MM.1S (cell line): ENCODE data around the gene ETDA.
"Not testable (repeated sequence)": the region's sequence is repeated elsewhere in the genome, so short reads cannot be mapped to it uniquely, and the experiment has no call there.

ENCODE experiments used
- EZH2 ChIP-seq: fragments of 300-600 bp; sonication (generic); optimal IDR thresholded peaks from 2 replicates; pipeline ENCODE3; 2017; ENCODE audit warnings: low read depth, mild to moderate bottlenecking, antibody characterized with exemption, low read length, mixed read lengths
- EZH2phosphoT487 ChIP-seq: fragments of 300-600 bp; sonication (generic); IDR thresholded peaks from 2 replicates; pipeline ENCODE4 v1.6.1; 2018; ENCODE audit warnings: antibody characterized with exemption, low read length
- TF ChIP-seq, protein P1 (sequence below): fragments of 300-600 bp; sonication (generic); IDR thresholded peaks from 2 replicates; pipeline ENCODE4 v1.5.1; 2016; ENCODE audit warnings: antibody characterized with exemption, low read length, mixed read lengths

DNA sequence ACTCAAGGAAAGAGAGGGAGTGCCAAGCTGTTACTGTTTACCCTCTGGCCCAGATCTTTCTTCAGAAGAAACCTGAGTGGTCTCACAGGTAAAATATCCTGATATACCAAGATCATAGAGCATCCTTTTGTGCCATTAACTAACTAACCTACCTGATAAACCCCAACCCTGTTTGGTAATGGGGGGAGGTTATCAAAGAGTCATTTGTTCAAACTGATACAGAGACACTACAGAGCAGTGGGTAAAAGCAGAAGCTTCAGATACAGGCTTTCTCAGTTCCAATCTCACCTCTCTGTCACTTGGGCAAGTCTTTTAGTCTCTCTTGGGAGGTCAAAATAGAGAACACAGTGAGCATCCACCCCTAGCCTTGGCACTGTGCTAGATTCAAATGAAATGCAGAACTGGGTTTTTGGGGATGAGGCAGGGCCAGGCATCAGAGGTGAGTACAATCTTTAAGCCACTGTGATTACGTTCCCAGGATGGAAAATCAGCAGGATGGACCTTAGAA, at the start of gene ETDA:
- TF ChIP-seq, protein P1, sequence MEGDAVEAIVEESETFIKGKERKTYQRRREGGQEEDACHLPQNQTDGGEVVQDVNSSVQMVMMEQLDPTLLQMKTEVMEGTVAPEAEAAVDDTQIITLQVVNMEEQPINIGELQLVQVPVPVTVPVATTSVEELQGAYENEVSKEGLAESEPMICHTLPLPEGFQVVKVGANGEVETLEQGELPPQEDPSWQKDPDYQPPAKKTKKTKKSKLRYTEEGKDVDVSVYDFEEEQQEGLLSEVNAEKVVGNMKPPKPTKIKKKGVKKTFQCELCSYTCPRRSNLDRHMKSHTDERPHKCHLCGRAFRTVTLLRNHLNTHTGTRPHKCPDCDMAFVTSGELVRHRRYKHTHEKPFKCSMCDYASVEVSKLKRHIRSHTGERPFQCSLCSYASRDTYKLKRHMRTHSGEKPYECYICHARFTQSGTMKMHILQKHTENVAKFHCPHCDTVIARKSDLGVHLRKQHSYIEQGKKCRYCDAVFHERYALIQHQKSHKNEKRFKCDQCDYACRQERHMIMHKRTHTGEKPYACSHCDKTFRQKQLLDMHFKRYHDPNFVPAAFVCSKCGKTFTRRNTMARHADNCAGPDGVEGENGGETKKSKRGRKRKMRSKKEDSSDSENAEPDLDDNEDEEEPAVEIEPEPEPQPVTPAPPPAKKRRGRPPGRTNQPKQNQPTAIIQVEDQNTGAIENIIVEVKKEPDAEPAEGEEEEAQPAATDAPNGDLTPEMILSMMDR: not testable (repeated sequence)
- not testable (repeated sequence) for TF ChIP-seq EZH2, EZH2phosphoT487
